ENCODE results near the gene ZNF467. TPM values are rescaled to one million over a fixed set of nuclear protein-coding genes. Genes with fewer than 3 reads are reported as not detected.

ZNF467 gene
- total RNA-seq, 1 experiment from 2014 or later, result 11.3 TPM

- Histone ChIP-seq H3K4me1 (ENCODE audit: control insufficient read depth in 1 of 2, insufficient read depth in 2 of 2, low read length in 2 of 2) (no peaks in the 10 kb centered on the region), H3K36me3 (ENCODE audit: control insufficient read depth in 1 of 2, insufficient read depth in 2 of 2, low read length in 2 of 2) (no peaks in the 10 kb centered on the region), H3K4me3 (replicated peaks in 1 of 2; ENCODE audit: low read depth in 1 of 2, low read length in 2 of 2) (no peak overlapping the region), H3K79me2 (ENCODE audit: insufficient read depth, low read length) (no peaks in the 10 kb centered on the region), H4K20me1 (ENCODE audit: insufficient read depth) (no peaks in the 10 kb centered on the region), H3K27ac (ENCODE audit: low read depth, low read length) (no peak overlapping the region), H3K9me3 (ENCODE audit: control insufficient read depth in 1 of 2, insufficient read depth in 1 of 2, low read depth in 1 of 2, low read length in 2 of 2) (no peaks in the 10 kb centered on the region), H3K9me2 (ENCODE audit: insufficient read depth) (no peaks in the 10 kb centered on the region), H3K27me3 (ENCODE audit: insufficient read depth, low read length) (no peaks in the 10 kb centered on the region), H3K9ac (ENCODE audit: low read length) (no peak overlapping the region), H2AFZ (ENCODE audit: low read depth, low read length, poor library complexity, severe bottlenecking) (no peak overlapping the region), H3K4me2 (ENCODE audit: low read length) (no peak overlapping the region)
- intact Hi-C loops (cut with micrococcal nuclease), result no loop called here
- ATAC-seq (no peak), DNase-seq (ENCODE audit: low read depth, low spot score) (no peak)
- RAD21 ChIA-PET (ENCODE audit: low non-redundant PET in 1 of 2, low total read pairs in 2 of 2, uncharacterized antibody in 2 of 2, unreplicated experiment in 2 of 2), result no interaction called here
- TF ChIP-seq, protein P1, sequence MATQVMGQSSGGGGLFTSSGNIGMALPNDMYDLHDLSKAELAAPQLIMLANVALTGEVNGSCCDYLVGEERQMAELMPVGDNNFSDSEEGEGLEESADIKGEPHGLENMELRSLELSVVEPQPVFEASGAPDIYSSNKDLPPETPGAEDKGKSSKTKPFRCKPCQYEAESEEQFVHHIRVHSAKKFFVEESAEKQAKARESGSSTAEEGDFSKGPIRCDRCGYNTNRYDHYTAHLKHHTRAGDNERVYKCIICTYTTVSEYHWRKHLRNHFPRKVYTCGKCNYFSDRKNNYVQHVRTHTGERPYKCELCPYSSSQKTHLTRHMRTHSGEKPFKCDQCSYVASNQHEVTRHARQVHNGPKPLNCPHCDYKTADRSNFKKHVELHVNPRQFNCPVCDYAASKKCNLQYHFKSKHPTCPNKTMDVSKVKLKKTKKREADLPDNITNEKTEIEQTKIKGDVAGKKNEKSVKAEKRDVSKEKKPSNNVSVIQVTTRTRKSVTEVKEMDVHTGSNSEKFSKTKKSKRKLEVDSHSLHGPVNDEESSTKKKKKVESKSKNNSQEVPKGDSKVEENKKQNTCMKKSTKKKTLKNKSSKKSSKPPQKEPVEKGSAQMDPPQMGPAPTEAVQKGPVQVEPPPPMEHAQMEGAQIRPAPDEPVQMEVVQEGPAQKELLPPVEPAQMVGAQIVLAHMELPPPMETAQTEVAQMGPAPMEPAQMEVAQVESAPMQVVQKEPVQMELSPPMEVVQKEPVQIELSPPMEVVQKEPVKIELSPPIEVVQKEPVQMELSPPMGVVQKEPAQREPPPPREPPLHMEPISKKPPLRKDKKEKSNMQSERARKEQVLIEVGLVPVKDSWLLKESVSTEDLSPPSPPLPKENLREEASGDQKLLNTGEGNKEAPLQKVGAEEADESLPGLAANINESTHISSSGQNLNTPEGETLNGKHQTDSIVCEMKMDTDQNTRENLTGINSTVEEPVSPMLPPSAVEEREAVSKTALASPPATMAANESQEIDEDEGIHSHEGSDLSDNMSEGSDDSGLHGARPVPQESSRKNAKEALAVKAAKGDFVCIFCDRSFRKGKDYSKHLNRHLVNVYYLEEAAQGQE (IDR thresholded peaks at IDR 0.05; ENCODE audit: low read depth), result no peak
- TF ChIP-seq SRF (IDR thresholded peaks at IDR 0.05; ENCODE audit: low read depth), result no peak
- TF ChIP-seq ZFX (IDR thresholded peaks at IDR 0.05), result no peak
- no peak for TF ChIP-seq CEBPB (IDR thresholded peaks at IDR 0.05; ENCODE audit: low read depth)
- no peak for TF ChIP-seq TCF7L2 (IDR thresholded peaks at IDR 0.05; ENCODE audit: borderline replicate concordance, extremely low read depth, insufficient read depth, insufficient read length)
- CTCF ChIA-PET, result no interaction called here
- POLR2A ChIA-PET, result no interaction called here
- no TSS peak for BruUV-seq (replicated peaks)
These were observed 11.3 kb downstream of the ZNF467 start for GRCh38 chr7:149762089-149762488.

DNA sequence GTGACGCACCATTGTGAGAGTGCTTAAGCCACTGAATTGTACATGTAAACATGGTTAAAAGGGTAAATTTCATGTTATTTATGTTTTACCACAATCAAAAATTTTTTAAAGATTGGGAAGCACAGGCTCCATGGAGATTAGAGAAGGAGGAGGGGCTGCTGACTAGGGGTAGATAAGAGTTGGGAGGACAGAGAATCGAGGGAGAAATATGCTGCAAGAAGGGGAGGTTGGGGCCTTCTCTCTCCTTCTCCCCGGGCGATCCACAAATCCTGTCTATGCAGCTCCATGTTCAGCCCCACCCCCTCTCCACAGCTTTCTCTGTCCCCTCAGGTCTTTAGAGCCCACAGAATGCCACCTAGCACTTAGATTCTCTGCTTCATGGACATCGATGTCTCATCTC lies 12.1 kb downstream of the ZNF467 start:
- Histone ChIP-seq H3K36me3 (ENCODE audit: control insufficient read depth in 1 of 2, insufficient read depth in 2 of 2, low read length in 2 of 2) (no peaks in the 10 kb centered on the region), H3K27ac (ENCODE audit: low read depth, low read length) (no peak overlapping the region), H3K27me3 (ENCODE audit: insufficient read depth, low read length) (no peaks in the 10 kb centered on the region), H3K4me2 (ENCODE audit: low read length) (no peak overlapping the region), H4K20me1 (ENCODE audit: insufficient read depth) (no peaks in the 10 kb centered on the region), H3K4me1 (ENCODE audit: control insufficient read depth in 1 of 2, insufficient read depth in 2 of 2, low read length in 2 of 2) (no peaks in the 10 kb centered on the region), H3K9me3 (ENCODE audit: control insufficient read depth in 1 of 2, insufficient read depth in 1 of 2, low read depth in 1 of 2, low read length in 2 of 2) (no peaks in the 10 kb centered on the region), H2AFZ (ENCODE audit: low read depth, low read length, poor library complexity, severe bottlenecking) (no peak overlapping the region), H3K4me3 (replicated peaks in 1 of 2; ENCODE audit: low read depth in 1 of 2, low read length in 2 of 2) (no peak overlapping the region), H3K79me2 (ENCODE audit: insufficient read depth, low read length) (no peaks in the 10 kb centered on the region), H3K9ac (ENCODE audit: low read length) (no peak overlapping the region), H3K9me2 (ENCODE audit: insufficient read depth) (no peaks in the 10 kb centered on the region)
- ChIA-PET CTCF (no interaction called here), POLR2A (no interaction called here), RAD21 (ENCODE audit: low non-redundant PET in 1 of 2, low total read pairs in 2 of 2, uncharacterized antibody in 2 of 2, unreplicated experiment in 2 of 2) (no interaction called here)
- BruUV-seq (replicated peaks), result no TSS peak
- ATAC-seq, result no peak
- intact Hi-C loops (cut with micrococcal nuclease), result no loop called here
- no peak for DNase-seq (ENCODE audit: low read depth, low spot score)
- TF ChIP-seq JUND (IDR thresholded peaks at IDR 0.05) (no peak), CBX3 (IDR thresholded peaks at IDR 0.05; ENCODE audit: low read depth) (no peak), TCF7L2 (IDR thresholded peaks at IDR 0.05; ENCODE audit: borderline replicate concordance, extremely low read depth, insufficient read depth, insufficient read length) (no peak), ZFX (IDR thresholded peaks at IDR 0.05) (no peak), POLR2A (IDR thresholded peaks at IDR 0.05; ENCODE audit: borderline replicate concordance, extremely low read depth, insufficient read depth, insufficient read length) (no peak), EZH2phosphoT487 (IDR thresholded peaks at IDR 0.05; ENCODE audit: borderline replicate concordance) (no peak), SIN3A (IDR thresholded peaks at IDR 0.05; ENCODE audit: low read depth) (no peak), EGR1 (IDR thresholded peaks at IDR 0.05; ENCODE audit: low read depth) (no peak), FOSL1 (IDR thresholded peaks at IDR 0.05; ENCODE audit: low read depth) (no peak), CTCF (IDR thresholded peaks at IDR 0.05 in 2 of 3, conservative IDR thresholded peaks at IDR 0.05 in 1 of 3; ENCODE audit: borderline replicate concordance in 1 of 3, insufficient read depth in 1 of 3, low read depth in 2 of 3, low read length in 2 of 3) (no peak), EZH2 (IDR thresholded peaks at IDR 0.05) (no peak)
- TF ChIP-seq, protein P2, sequence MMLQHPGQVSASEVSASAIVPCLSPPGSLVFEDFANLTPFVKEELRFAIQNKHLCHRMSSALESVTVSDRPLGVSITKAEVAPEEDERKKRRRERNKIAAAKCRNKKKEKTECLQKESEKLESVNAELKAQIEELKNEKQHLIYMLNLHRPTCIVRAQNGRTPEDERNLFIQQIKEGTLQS (IDR thresholded peaks at IDR 0.05), result no peak

Data from HCT116 (cell line).